Colonic mucosa (tissue), 4 donors: ENCODE data around the gene GGT7. TPM values are rescaled to one million over a fixed set of nuclear protein-coding genes. Genes with fewer than 3 reads are reported as not detected.

Experiments used
- DNase-seq: peaks from one replicate; pipeline ENCODE4 v3.0.0-alpha.2; 2020
- H3K27ac ChIP-seq: fragments of 200-600 bp; one replicate; pipeline ENCODE4 v1.8.0; 2021
- H3K27me3 ChIP-seq: fragments of 200-600 bp; one replicate; pipeline ENCODE4 v1.8.0; 2021
- H3K36me3 ChIP-seq: fragments of 200-600 bp; one replicate; pipeline ENCODE4 v1.8.0; 2021
- H3K4me1 ChIP-seq: fragments of 200-600 bp; one replicate; pipeline ENCODE4 v1.8.0; 2021; ENCODE audit warnings: mild to moderate bottlenecking
- H3K4me3 ChIP-seq: fragments of 200-600 bp; one replicate; pipeline ENCODE4 v1.8.0; 2021
- H3K9ac ChIP-seq, 2 donors: one replicate each; pipeline ENCODE4 v1.7.0; 2013; ENCODE audit warnings: control low read depth in 2 of 2, low read depth in 2 of 2, low read length in 2 of 2
- H3K9me3 ChIP-seq: fragments of 200-600 bp; one replicate; pipeline ENCODE4 v1.8.0; 2021
- CTCF ChIP-seq: fragments of 200-600 bp; IDR thresholded peaks from one replicate; pipeline ENCODE4 v1.8.0; 2022; ENCODE audit warnings: antibody characterized with exemption, mild to moderate bottlenecking
- intact Hi-C: fragments of 100-400 bp; cut with DNase I; formaldehyde crosslinking; loops from one replicate; pipeline ENCODE4 v1.14.1; 2022
- total RNA-seq, 2 donors: library from RNA; stranded (reverse); fragmentation: NEBNext Ultra II Directional in 1 of 2; extraction: Animal tissue kit (Norgen Biotek cat#: 25700) in 1 of 2; gene quantifications; one replicate each; pipeline ENCODE4 v1.2.1, GENCODE V29; 2021
- donor health status: healthy.
- donor health status: DM: no; HTN: no; CAD: no.
- donor health status: DM: no; HTN: no; CAD: no.

GGT7 gene
- total RNA-seq, 2 donors from 2014 or later, result 10.1 to 17.8 TPM

GRCh38 chr20:34895465-34895864 is 22.8 kb upstream of the GGT7 start:
- H3K4me1 ChIP-seq, result peaks cover 7% of the 10 kb centered on the region
- peak overlapping the region in 1 of 2 donors; percentile 28 for H3K9ac ChIP-seq
- H3K9me3 ChIP-seq, result no peaks in the 10 kb centered on the region
- intact Hi-C loops, result no loop called here
- H3K36me3 ChIP-seq, result no peaks in the 10 kb centered on the region
- H3K4me3 ChIP-seq, result no peak overlapping the region
- H3K27ac ChIP-seq, result no peak overlapping the region
- DNase-seq, result no peak
- TF ChIP-seq CTCF, result no peak
- H3K27me3 ChIP-seq, result no peaks in the 10 kb centered on the region

DNA sequence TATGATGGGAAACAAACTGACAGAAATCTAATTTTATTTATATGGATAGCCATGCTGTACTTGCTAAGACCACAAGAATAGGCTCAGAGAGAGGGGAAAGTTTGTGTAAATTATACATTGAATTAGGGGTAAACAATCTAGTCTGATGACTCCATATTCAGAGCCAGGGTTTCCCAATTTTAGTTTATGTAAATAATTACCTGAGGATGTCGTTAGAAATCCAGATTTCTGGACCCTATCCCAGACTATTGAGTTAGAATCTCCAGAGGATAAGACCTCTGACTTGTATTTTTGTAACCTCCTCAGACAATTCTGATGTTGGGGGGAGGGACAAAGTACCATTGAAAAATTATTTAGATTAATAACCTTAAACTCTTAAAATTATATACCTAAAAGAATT is 22.1 kb upstream of the GGT7 start:
- no peaks in the 10 kb centered on the region for H3K27me3 ChIP-seq
- TF ChIP-seq CTCF, result no peak
- H3K36me3 ChIP-seq, result no peaks in the 10 kb centered on the region
- H3K9ac ChIP-seq, result no peak overlapping the region
- peaks cover 13% of the 10 kb centered on the region for H3K4me1 ChIP-seq
- no peak overlapping the region for H3K4me3 ChIP-seq
- intact Hi-C loops, result no loop called here
- no peaks in the 10 kb centered on the region for H3K9me3 ChIP-seq
- no peak overlapping the region for H3K27ac ChIP-seq
- DNase-seq, result no peak

- H3K27me3 ChIP-seq, result no peaks in the 10 kb centered on the region
- no peaks in the 10 kb centered on the region for H3K36me3 ChIP-seq
- DNase-seq, result no peak
- no peak overlapping the region for H3K4me3 ChIP-seq
- no peak for TF ChIP-seq CTCF
- H3K4me1 ChIP-seq, result peaks cover 15% of the 10 kb centered on the region
- H3K9me3 ChIP-seq, result no peaks in the 10 kb centered on the region
- H3K9ac ChIP-seq, result no peak overlapping the region
- no peak overlapping the region for H3K27ac ChIP-seq
- intact Hi-C loops, result no loop called here
These were observed 20.0 kb upstream of the GGT7 start for GRCh38 chr20:34892671-34893070.

- Histone ChIP-seq H3K36me3 (no peaks in the 10 kb centered on the region), H3K27ac (no peak overlapping the region), H3K9ac (peak overlapping the region in 1 of 2 donors; percentile 21), H3K4me1 (peaks cover 15% of the 10 kb centered on the region), H3K27me3 (no peaks in the 10 kb centered on the region), H3K4me3 (no peak overlapping the region), H3K9me3 (no peaks in the 10 kb centered on the region)
- no peak for DNase-seq
- TF ChIP-seq CTCF, result no peak
- intact Hi-C loops, result no loop called here
These were observed 18.8 kb upstream of the GGT7 start for GRCh38 chr20:34891166-34892062.

DNA sequence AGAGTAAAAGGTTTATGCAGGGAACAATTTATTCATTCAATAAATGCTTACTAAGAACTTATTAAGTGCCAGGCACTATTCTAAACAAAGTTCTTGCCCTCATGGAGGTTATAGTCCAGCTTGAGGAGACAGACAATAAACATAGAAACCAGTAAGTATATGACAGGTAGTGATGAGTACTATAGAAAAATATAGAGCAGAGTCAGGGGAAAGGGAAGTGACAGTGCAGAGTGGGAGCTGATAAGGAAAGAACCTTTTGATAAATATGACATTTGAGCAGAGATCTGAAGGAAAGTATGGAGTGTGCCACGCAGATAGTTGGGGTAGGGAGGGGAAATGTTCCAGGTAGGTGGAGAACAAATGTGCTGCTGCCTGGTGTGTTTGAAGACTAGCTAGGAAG is 15.8 kb upstream of the GGT7 start:
- Histone ChIP-seq H3K9me3 (no peaks in the 10 kb centered on the region), H3K4me3 (no peak overlapping the region), H3K27ac (no peak overlapping the region), H3K4me1 (peaks cover 15% of the 10 kb centered on the region), H3K36me3 (peaks cover 7% of the 10 kb centered on the region), H3K27me3 (no peaks in the 10 kb centered on the region), H3K9ac (no peak overlapping the region)
- TF ChIP-seq CTCF, result no peak
- intact Hi-C loops, result no loop called here
- DNase-seq, result no peak
